K562 (cell line): Measurements from ENCODE around the gene HDC. TPM values are rescaled to one million over a fixed set of nuclear protein-coding genes. Genes with fewer than 3 reads are reported as not detected.

Experiments
- ATAC-seq: fragments of 200-7000 bp; cut with Tn5 transposase; 3 replicates; pipeline ENCODE4 v1.9.1; 2020; ENCODE audit warnings: moderate library complexity
- BruUV-seq: library from RNA; stranded (reverse); fragments of 400-500 nt; replicated peaks from 2 replicates; lab custom pipeline; 2021; lab: Mats Ljungman, UMichigan
- CTCF ChIA-PET: fragments of 300-600 bp; formaldehyde crosslinking; extraction: SDS; loops from one replicate; lab custom pipeline; 2021; ENCODE audit warnings: low intra/inter-chr PET ratio; lab: Yijun Ruan, JAX
- POLR2A ChIA-PET: fragments of 300-600, 350-650 bp; sonication (Branson Sonifier 250); formaldehyde crosslinking; extraction: SDS; loops from one replicate; lab custom pipeline; 2021; ENCODE audit warnings: antibody characterized with exemption, inconsistent platforms; lab: Yijun Ruan, JAX
- DNase-seq, 4 experiments: peaks; one replicate each; pipeline versions ENCODE4 v3.0.0 to v3.0.0-alpha.2; 2011 to 2018; ENCODE audit warnings: low spot score in 3 of 4, mixed read lengths in 3 of 4; ENCODE audit errors: extremely low read depth in 1 of 4
- FAIRE-seq: peaks from 2 replicates; lab custom pipeline; 2011; peaks lifted over from hg19 to GRCh38; lab: Jason Lieb, UNC
- H2AFZ ChIP-seq: 2 replicates; pipeline ENCODE4 v1.6.0; 2011; ENCODE audit warnings: low read depth, low read length, control low read depth, inconsistent platforms
- H3K27ac ChIP-seq: fragments of 200-600 bp; 3 replicates; pipeline ENCODE4 v1.8.0; 2011; ENCODE audit warnings: low read depth, mild to moderate bottlenecking, control low read depth, inconsistent platforms, low read length, moderate library complexity, mixed read lengths; ENCODE audit errors: extremely low read depth
- H3K27me3 ChIP-seq, 2 experiments: fragments of 300-600 bp in 1 of 2; 2 replicates in 1 of 2; 3 replicates in 1 of 2; pipeline versions ENCODE4 v1.6.0 to v1.8.0; 2011; ENCODE audit warnings: inconsistent platforms in 2 of 2, low read length in 2 of 2, mild to moderate bottlenecking in 1 of 2, mixed read lengths in 1 of 2, moderate library complexity in 1 of 2; ENCODE audit not compliant: control insufficient read depth in 2 of 2, insufficient read depth in 2 of 2
- H3K36me3 ChIP-seq: fragments of 300-600 bp; 3 replicates; pipeline ENCODE4 v1.8.0; 2011; ENCODE audit warnings: mild to moderate bottlenecking, low read length, inconsistent platforms; ENCODE audit not compliant: control insufficient read depth, insufficient read depth
- H3K4me1 ChIP-seq, 2 experiments: fragments of 200-600 bp in 1 of 2; replicated peaks in 1 of 2; 2 replicates in 1 of 2; 3 replicates in 1 of 2; pipeline versions ENCODE4 v1.5.1 to v1.8.0; 2011; ENCODE audit warnings: inconsistent platforms in 2 of 2, low read length in 2 of 2, mild to moderate bottlenecking in 1 of 2, mixed read lengths in 1 of 2, moderate library complexity in 1 of 2; ENCODE audit not compliant: control insufficient read depth in 2 of 2, insufficient read depth in 2 of 2
- H3K4me2 ChIP-seq: 2 replicates; pipeline ENCODE4 v1.6.1; 2011; ENCODE audit warnings: low read length, control low read depth, inconsistent platforms, mixed read lengths; ENCODE audit not compliant: insufficient read depth
- H3K4me3 ChIP-seq: fragments of 200-600 bp; sonication (generic), shearing (Covaris generic); 2 replicates; pipeline ENCODE4 v1.5.1; 2016; ENCODE audit warnings: control low read depth, inconsistent platforms
- H3K79me2 ChIP-seq: fragments of 200-600 bp; 3 replicates; pipeline ENCODE4 v1.8.0; 2011; ENCODE audit warnings: low read length, inconsistent platforms; ENCODE audit not compliant: control insufficient read depth, insufficient read depth
- H3K9ac ChIP-seq, 2 experiments: 2 replicates each; pipeline versions ENCODE4 v1.6.0 to v1.6.1; 2011; ENCODE audit warnings: low read depth in 2 of 2, low read length in 2 of 2, control low read depth in 1 of 2, inconsistent platforms in 1 of 2, mild to moderate bottlenecking in 1 of 2, mixed read lengths in 1 of 2; ENCODE audit not compliant: insufficient read depth in 1 of 2
- H3K9me1 ChIP-seq: one replicate; pipeline ENCODE4 v1.6.0; 2011; ENCODE audit warnings: inconsistent platforms, mild to moderate bottlenecking, low read length, moderate library complexity; ENCODE audit not compliant: control insufficient read depth, insufficient read depth
- H3K9me3 ChIP-seq: replicated peaks from 2 replicates; pipeline ENCODE4 v1.5.1; 2011; ENCODE audit warnings: low read depth, low read length, inconsistent platforms; ENCODE audit not compliant: control insufficient read depth, insufficient read depth
- H4K20me1 ChIP-seq: replicated peaks from 2 replicates; pipeline ENCODE4 v1.6.1; 2011; ENCODE audit warnings: low read length, inconsistent platforms, mixed read lengths; ENCODE audit not compliant: control insufficient read depth, insufficient read depth
- ARID3A ChIP-seq: IDR thresholded peaks from 2 replicates; pipeline ENCODE4 v1.6.1; 2012; ENCODE audit warnings: low read depth, low read length, improper control_type of control experiment, borderline replicate concordance
- ATF4 ChIP-seq: fragments of 450-650 bp; formaldehyde crosslinking; IDR thresholded peaks from 2 replicates; pipeline ENCODE4 v1.4.0; 2022; ENCODE audit warnings: mild to moderate bottlenecking, moderate library complexity
- CHD1 ChIP-seq: fragments of 200-600 bp; sonication (generic); IDR thresholded peaks from one replicate; pipeline ENCODE4 v1.6.1; 2012; ENCODE audit warnings: mild to moderate bottlenecking, moderate library complexity, low read length, inconsistent platforms
- CSDE1 ChIP-seq, 2 experiments: fragments of 450-650 bp; IDR thresholded peaks; 2 replicates each; pipeline ENCODE4 v1.6.1; 2016; ENCODE audit warnings: mild to moderate bottlenecking in 1 of 2
- EP300 ChIP-seq: IDR thresholded peaks from 2 replicates; pipeline ENCODE4 v1.6.1; 2012; ENCODE audit warnings: low read length, improper control_type of control experiment
- L3MBTL2 ChIP-seq: fragments of 450-650 bp; IDR thresholded peaks from 2 replicates; pipeline ENCODE4 v1.6.1; 2016; ENCODE audit warnings: mild to moderate bottlenecking, moderate library complexity
- PKNOX1 ChIP-seq: fragments of 450-650 bp; IDR thresholded peaks from 2 replicates; pipeline ENCODE4 v1.6.1; 2016
- SAFB ChIP-seq: fragments of 200-400 bp; formaldehyde crosslinking; IDR thresholded peaks from 2 replicates; pipeline ENCODE4 v1.6.1; 2017; ENCODE audit warnings: low read depth, low read length, borderline replicate concordance
- SIN3A ChIP-seq, 2 experiments: fragments of 150-350 bp in 1 of 2; IDR thresholded peaks; 2 replicates each; pipeline ENCODE4 v1.6.1; 2011 to 2016; ENCODE audit warnings: borderline replicate concordance in 2 of 2, low read depth in 2 of 2, low read length in 2 of 2, mild to moderate bottlenecking in 2 of 2, moderate library complexity in 2 of 2; ENCODE audit not compliant: control insufficient read depth in 1 of 2
- SRSF9 ChIP-seq: fragments of 200-400 bp; formaldehyde crosslinking; IDR thresholded peaks from 2 replicates; pipeline ENCODE4 v1.6.1; 2017; ENCODE audit warnings: low read depth, low read length, borderline replicate concordance
- ZBTB11 ChIP-seq, 3 experiments: fragments of 200-800 bp in 1 of 3; fragments of 250-450 bp in 1 of 3; fragments of 450-650 bp in 1 of 3; sonication (Bioruptor Pico) in 1 of 3; sonication (Bioruptor generic) in 1 of 3; formaldehyde crosslinking in 1 of 3; IDR thresholded peaks; 2 replicates each; pipeline versions ENCODE4 v1.6.1 to v1.8.0; 2016 to 2022; ENCODE audit warnings: mild to moderate bottlenecking in 2 of 3, missing genetic modification characterization in 2 of 3, missing compliant biosample characterization in 1 of 3, moderate library complexity in 1 of 3
- ZNF197 ChIP-seq: fragments of 200-800 bp; sonication (Bioruptor generic); IDR thresholded peaks from 2 replicates; pipeline ENCODE4 v1.6.1; 2016; ENCODE audit warnings: low read depth, missing genetic modification characterization, missing compliant biosample characterization
- WGBS: fragments of 100-300 bp; shearing (Covaris generic); methylation state at CpG from one replicate; pipeline ENCODE4 v1.1.6; 2016; ENCODE audit warnings: low coverage, mixed read lengths; ENCODE audit not compliant: insufficient coverage; ENCODE audit errors: missing lambda C conversion rate; 5-methylcytosine and 5-hydroxymethylcytosine counted together
- in situ Hi-C: fragments of 300-500 bp; cut with MboI; formaldehyde crosslinking; loops from 4 replicates; pipeline ENCODE4 v1.15.0; 2018; ENCODE audit warnings: inconsistent platforms, mixed read lengths
- intact Hi-C: fragments of 100-400 bp; cut with micrococcal nuclease; formaldehyde crosslinking; loops from 2 replicates; pipeline ENCODE4 v1.14.2; 2022
- polyA plus RNA-seq, 8 experiments: library from polyadenylated mRNA; depleted of rRNA in 4 of 8; stranded (reverse) in 5 of 8; unstranded in 3 of 8; fragments of >200 nt; fragmentation: Nextera tagmentation in 2 of 8; fragmentation: Illumina TruSeq in 1 of 8; extraction: Ambion mirVana in 2 of 8; extraction: Trizol in 1 of 8; gene quantifications; 2 replicates each; pipeline versions ENCODE4 v1.2.1 to v1.2.3, GENCODE V29; 2011 to 2014; ENCODE audit warnings: inconsistent platforms in 1 of 8, missing spikeins in 1 of 8
- total RNA-seq, 7 experiments: library from RNA; depleted of rRNA in 6 of 7; stranded (reverse); fragments of >200 nt in 6 of 7; fragmentation: Illumina TruSeq in 2 of 7; extraction: Trizol in 2 of 7; gene quantifications; 2 replicates each; pipeline versions ENCODE4 v1.2.1 to v1.2.3, GENCODE V29; 2011 to 2021; ENCODE audit warnings: low replicate concordance in 1 of 7

HDC gene
- total and polyA plus RNA-seq, 9 of the 15 experiments (the other 6 are each of a cell fraction or from before 2014, with no cell fraction given): 0.26 to 5.3 (median 0.99) TPM

- peak; percentile 83 for ATAC-seq
- peaks cover 0 to 13% of the 10 kb centered on the region in 2 experiments; a peak in 4 of 5 replicates for H3K4me1 ChIP-seq
- POLR2A ChIA-PET: interaction anchor here (0.7 to 1.4 kb wide), 2 partner anchors 8 to 27 kb away, joined by 6 to 7 read pairs; no protein-coding TSS in a partner anchor
- TF ChIP-seq EP300 (0 out of 2 replicates have a peak, but pooled peaks have one; percentile 11), CHD1 (no peak), PKNOX1 (peak; percentile 78), L3MBTL2 (peak; percentile 35; the same call in 1 of the 2 replicates), SIN3A (IDR thresholded peaks at IDR 0.05; ENCODE audit: borderline replicate concordance in 2 of 2, control insufficient read depth in 1 of 2, low read depth in 2 of 2, low read length in 2 of 2) (no peak), ZNF197 (CRISPR knock-in tag) (0 out of 2 replicates have a peak, but pooled peaks have one; percentile 62), CSDE1 (IDR thresholded peaks at IDR 0.05) (no peak), ZBTB11 (CRISPR knock-in tag; IDR thresholded peaks at IDR 0.05) (0 out of 6 replicates have a peak, but pooled peaks of 1 of the 3 experiments have one; percentile 26), ARID3A (no peak), ATF4 (no peak), SAFB (no peak), SRSF9 (no peak)
These were observed 22.0 kb upstream of the HDC start for GRCh38 chr15:50287324-50288116.

More at GRCh38 chr15:50287324-50288116, 22.0 kb upstream of the HDC start:
- Histone ChIP-seq H3K79me2 (no peaks in the 10 kb centered on the region), H3K9me3 (no peaks in the 10 kb centered on the region), H3K36me3 (peaks cover 48% of the 10 kb centered on the region), H3K4me2 (no peak overlapping the region; the same call in 1 of the 2 replicates), H3K27ac (no peak overlapping the region), H2AFZ (peak overlapping the region; percentile 43), H3K4me3 (no peak overlapping the region), H4K20me1 (no peaks in the 10 kb centered on the region), H3K27me3 (no peaks in the 10 kb centered on the region), H3K9ac (no peak overlapping the region), H3K9me1 (no peaks in the 10 kb centered on the region)
- 58% methylated on average over 6 of the region's 6 CpGs for WGBS
- FAIRE-seq (peak; percentile 57), DNase-seq (peak in 3 of 4 experiments; percentile 21 to 24 (median 21))
- in situ Hi-C loops: no loop called here
- intact Hi-C loops: loop anchor here (2.0 kb wide), 1 partner anchor 27 kb away; no protein-coding TSS in a partner anchor
- no TSS peak for BruUV-seq
- CTCF ChIA-PET: no interaction called here
